Astrocyte of the hippocampus (primary cell): ENCODE data around the gene GNL1.

ENCODE experiments used
- DNase-seq: peaks from one replicate; pipeline ENCODE4 v3.0.0; 2011; ENCODE audit warnings: low read depth, low spot score

The GNL1 gene

DNA sequence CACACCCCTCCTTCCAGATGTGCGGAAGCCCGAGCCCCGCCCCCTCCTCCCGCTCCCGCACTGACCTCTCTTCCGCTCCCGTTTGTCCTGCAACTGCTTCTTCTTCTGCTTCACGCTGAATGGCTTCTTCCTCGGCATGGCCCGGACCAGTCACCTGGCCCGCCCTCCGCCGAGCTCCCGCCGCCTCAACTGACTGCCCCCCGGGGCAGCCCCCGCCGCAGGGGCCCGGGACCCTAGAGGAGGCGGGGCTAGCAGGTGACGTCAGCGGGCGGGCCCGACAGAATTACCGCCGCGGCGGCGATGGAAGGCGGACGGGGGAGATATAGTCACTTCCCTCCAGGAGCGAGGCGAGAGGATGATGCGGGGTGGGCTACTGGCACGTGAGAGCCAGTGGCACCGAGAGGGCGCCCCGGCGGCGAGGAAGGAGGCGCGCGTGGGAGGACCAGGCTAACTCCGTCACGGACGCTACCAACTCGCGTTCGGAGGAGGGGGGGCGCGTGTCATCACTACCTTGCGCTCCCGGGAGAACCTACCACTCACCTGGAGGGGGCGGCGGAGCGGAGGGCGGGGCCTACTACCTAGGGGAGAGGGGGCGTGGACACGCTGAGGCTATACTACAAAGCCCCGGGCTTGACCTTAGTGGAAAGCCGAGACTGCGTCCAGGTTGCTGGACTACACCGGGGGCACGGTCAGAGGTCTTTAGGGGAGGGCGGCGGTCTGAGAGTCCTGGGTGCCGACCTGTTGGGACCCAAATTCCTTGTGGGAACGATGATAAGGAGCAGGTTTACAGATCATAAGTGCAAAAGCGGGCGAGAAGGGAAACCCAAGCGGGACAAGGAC lies at the start of gene GNL1:
Gene GNL1, minus strand, starts transcription at position 424 of the 840 bp plus-strand sequence. Its CDS starts 286 bp downstream, at position 138.
- peak; percentile 96 for DNase-seq

GRCh38 chr6:30603961-30604360 lies 47.7 kb upstream of the GNL1 start:
- no peak for DNase-seq

- DNase-seq: no peak
Observed at GRCh38 chr6:30601815-30602641, 45.7 kb upstream of the GNL1 start.

GRCh38 chr6:30601436-30601814 lies 45.1 kb upstream of the GNL1 start:
- DNase-seq: no peak

- no peak for DNase-seq
Observed at GRCh38 chr6:30600451-30600961, 44.2 kb upstream of the GNL1 start.

- no peak for DNase-seq
Observed at GRCh38 chr6:30599625-30600324, 43.5 kb upstream of the GNL1 start.

- DNase-seq: no peak
Observed at GRCh38 chr6:30598912-30599624, 42.8 kb upstream of the GNL1 start.

DNA sequence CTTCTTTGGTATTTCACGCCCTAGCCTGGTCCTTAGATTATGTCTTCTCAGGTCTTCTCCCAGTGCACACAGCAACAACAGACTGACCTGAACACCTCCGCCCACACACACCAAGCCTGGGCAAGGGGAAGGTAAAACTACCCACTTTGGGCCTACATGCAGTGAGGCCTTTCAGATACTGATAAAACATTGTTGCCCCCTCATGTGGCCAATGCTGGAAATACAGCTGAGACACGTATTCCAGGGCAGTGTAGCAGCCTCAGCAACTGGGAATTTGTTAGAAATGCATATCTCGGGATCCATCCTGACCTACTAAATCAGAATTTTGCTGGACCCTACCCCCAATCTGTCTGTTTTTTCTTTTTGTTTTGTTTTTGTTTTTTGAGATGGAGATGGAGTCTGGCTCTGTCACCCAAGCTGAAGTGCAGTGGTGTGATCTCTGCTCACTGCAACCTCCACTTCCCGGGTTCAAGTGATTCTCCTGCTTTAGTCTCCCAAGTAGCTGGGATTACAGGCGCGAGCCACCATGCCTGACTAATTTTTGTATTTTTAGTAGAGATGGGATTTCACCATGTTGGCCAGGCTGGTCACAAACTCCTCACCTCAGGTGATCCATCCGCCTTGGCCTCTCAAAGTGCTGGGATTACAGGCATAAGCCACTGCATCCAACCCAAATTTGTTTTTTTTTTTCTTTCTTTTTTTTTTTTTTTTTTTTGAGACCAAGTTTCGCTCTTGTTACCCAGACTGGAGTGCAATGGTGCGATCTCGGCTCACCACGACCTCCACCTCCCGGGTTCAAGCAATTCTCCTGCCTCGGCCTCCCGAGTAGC lies 41.2 kb upstream of the GNL1 start:
- DNase-seq: peak; percentile 87

GRCh38 chr6:30592287-30592686 lies 36.0 kb upstream of the GNL1 start:
- no peak for DNase-seq

- DNase-seq: peak; percentile 31
Observed at GRCh38 chr6:30591008-30591407, 34.7 kb upstream of the GNL1 start.

DNA sequence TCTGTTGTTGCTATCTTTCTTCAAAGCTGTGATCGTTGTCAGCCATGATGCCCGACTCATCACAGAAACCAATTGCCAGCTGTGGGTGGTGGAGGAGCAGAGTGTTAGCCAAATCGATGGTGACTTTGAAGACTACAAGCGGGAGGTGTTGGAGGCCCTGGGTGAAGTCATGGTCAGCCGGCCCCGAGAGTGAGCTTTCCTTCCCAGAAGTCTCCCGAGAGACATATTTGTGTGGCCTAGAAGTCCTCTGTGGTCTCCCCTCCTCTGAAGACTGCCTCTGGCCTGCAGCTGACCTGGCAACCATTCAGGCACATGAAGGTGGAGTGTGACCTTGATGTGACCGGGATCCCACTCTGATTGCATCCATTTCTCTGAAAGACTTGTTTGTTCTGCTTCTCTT lies 34.2 kb upstream of the GNL1 start:
- DNase-seq: no peak

DNA sequence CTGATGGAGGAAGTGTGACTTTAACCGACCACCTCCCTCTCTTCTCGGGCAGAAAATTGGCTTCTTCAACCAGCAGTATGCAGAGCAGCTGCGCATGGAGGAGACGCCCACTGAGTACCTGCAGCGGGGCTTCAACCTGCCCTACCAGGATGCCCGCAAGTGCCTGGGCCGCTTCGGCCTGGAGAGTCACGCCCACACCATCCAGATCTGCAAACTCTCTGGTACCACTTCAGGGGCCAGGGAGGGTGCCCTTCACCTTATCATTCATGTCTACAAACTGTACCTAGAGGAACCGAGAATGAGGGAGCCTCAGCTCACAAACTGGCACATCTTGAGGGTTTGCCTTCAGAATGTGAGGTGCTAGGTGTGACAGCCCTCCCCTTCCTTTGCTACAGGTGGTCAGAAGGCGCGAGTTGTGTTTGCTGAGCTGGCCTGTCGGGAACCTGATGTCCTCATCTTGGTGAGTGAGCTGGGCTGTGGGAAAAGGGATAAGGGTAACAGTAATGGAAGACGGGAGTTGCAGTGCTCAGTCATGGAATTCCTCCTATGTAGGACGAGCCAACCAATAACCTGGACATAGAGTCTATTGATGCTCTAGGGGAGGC lies 33.6 kb upstream of the GNL1 start:
- DNase-seq: no peak

- DNase-seq: no peak
Observed at GRCh38 chr6:30583921-30584320, 27.6 kb upstream of the GNL1 start.

DNA sequence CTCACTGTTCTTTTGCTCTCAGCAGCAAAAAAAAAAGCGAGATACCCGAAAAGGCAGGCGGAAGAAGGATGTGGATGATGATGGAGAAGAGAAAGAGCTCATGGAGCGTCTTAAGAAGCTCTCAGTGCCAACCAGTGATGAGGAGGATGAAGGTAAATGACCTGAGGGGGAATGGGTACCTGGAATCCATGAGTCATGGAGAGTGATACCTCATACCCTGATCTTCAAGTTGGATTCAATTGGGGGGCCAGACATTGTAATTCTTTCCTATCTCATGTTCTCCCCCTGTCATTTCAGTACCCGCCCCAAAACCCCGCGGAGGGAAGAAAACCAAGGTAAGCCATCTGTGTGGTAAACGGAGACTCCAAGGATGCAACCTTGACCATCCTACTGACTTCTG lies 21.8 kb upstream of the GNL1 start:
- no peak for DNase-seq

GRCh38 chr6:30573113-30573512 lies 16.8 kb upstream of the GNL1 start:
- no peak for DNase-seq

GRCh38 chr6:30572148-30572547 lies 15.9 kb upstream of the GNL1 start:
- DNase-seq: no peak

DNA sequence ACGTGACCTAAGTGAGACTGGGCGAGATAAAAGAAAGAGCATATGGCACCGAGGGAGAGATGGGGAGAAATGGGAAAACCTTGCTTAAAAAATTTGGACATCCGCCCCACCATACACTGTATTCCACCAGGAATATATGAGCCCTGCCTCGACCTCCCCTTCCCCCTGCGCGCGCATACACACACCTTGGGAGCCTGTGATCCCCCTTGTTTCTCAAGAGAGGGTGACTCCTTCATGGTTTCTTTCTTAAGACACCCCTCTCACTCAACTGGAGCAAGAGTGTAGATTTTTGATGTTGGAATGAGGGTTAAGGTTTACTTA lies 15.4 kb upstream of the GNL1 start:
- no peak for DNase-seq

DNA sequence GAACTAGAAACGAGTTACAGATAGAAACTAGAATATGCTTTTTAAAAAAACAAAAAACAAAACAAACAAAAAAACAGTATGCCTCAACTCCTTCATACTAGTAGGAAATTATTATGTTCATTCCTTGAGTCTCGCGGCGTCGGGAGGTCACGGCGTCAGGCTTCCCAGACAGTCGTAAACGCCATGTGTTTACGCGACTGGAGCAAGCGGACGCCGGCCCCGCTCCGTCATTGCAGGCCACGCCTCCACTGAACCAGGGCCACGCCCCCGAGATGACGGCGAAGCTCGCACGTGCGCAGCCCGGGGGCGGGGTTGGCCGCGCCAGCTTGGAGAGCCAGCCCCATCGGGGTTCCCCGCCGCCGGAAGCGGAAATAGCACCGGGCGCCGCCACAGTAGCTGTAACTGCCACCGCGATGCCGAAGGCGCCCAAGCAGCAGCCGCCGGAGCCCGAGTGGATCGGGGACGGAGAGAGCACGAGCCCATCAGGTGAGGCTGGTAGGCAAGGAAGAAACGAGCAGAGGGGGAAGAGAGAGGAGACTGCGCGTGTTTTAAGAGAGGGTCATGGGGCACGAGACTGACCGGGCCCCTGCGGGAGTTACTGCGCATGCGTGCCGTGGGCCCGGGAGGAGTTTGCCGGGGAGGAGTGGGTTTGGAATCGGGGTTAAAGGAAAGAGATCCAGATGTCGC lies 14.9 kb upstream of the GNL1 start, which contains the start of gene ABCF1:
Gene ABCF1, plus strand, starts transcription at position 368 of the 687 bp plus-strand sequence. Its CDS starts 46 bp downstream, at position 414.
- DNase-seq: peak; percentile 99

- no peak for DNase-seq
Observed at GRCh38 chr6:30570740-30571074, 14.4 kb upstream of the GNL1 start.

- DNase-seq: no peak
Observed at GRCh38 chr6:30570263-30570662, 14.0 kb upstream of the GNL1 start.
